Pons (tissue), 1 donor: ENCODE results near the gene BAIAP3.
"Not testable (repeated sequence)": the region's sequence is repeated elsewhere in the genome, so short reads cannot be mapped to it uniquely, and the experiment has no call there.

ENCODE experiments used
- DNase-seq: peaks from one replicate; pipeline ENCODE4 v3.0.0-alpha.2; 2016; ENCODE audit warnings: low spot score

The BAIAP3 gene

DNA sequence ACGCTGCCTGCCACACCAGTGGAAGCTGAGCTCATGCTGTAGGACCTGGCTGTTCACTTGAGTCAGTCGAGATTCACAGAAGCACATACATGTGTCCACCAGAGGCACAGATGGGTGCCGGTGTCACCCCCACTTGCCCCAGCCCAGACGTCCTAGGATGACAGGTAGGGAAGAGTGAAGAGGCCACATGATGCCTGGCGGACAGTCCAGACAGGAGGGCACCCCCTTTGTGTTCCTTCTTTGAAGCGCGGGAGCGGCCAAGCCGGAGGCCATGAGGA lies 15.2 kb upstream of the BAIAP3 start:
- DNase-seq = no peak

DNA sequence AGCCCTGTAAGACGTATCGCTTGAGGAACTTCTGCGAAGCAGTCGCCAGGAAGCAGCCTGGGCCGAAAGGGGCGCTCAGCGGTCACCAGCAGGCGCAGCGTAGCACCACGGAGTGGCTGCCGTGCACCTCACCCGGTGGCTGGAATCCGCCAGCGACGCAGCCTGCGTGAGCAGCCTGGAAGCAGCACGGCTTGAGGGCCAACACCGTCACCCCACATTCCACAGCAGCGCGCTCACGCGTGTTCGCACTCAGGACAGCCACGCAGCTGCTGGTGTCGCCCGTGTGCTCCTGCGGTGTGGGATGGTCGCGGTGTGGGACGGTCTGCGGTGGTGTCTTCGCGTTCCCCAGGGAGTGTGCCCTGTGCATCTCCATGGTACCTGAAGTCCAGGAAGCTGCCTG lies 14.4 kb upstream of the BAIAP3 start:
- no peak for DNase-seq

DNA sequence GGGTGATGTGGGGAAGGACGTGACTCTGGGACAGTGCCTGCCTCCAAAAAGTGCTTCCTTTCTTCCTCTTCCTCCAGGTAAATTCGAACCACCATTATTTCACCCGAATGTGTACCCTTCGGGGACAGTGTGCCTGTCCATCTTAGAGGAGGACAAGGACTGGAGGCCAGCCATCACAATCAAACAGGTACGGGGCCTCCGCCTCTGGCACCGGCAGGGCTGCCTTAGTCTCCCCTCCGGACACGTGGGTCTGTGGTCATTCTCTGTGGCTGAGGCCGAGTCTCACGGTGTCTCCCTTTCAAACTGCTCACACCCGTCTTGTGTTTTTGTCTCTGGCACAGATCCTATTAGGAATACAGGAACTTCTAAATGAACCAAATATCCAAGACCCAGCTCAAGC lies 13.3 kb upstream of the BAIAP3 start:
- DNase-seq = no peak

DNA sequence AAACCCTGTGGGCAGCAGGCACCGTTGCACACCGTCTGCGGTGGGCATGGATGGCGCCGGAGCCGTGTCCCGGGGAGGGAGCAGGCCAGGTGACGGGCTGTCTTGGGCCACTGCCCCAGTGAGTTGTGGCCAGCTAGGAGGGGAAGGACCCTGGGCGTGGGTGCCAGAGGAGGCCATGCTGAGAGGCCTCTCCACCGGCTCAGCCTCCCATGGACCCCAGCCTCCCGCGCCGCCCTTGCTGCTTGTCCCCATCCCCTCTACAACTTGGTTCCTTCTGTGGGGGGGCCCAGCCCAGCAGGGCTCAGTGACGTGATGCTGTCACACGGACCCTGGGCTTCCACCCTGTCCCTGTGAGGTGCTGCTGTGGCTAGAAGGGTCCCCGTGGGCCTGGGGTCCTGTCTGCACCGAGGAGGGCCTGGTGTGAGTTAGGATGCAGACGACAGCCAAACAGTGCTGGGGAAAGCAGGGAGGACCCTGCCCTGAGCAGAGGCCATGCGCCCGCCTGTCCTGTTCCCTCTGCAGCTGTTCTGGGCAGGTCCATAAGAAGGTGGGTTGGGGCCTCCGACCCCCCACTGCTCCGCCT lies 12.7 kb upstream of the BAIAP3 start:
- DNase-seq = no peak

DNA sequence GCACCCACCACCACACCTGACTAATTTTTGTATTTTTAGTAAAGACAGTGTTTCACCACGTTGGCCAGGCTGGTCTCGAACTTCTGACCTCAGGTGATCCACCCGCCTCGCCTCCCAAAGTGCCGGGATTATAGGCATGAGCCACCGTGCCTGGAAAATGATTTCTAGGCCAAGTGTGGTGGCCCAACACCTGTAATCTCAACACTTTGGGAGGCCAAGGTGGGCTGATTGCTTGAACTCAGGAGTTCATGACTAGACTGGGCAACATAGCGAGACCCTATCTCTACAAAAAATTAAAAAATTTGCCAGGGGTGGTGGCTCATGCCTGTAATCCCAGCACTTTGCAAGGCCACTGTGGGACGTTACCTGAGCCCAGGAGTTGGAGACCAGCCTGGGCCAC lies 11.0 kb upstream of the BAIAP3 start:
- no peak for DNase-seq

DNA sequence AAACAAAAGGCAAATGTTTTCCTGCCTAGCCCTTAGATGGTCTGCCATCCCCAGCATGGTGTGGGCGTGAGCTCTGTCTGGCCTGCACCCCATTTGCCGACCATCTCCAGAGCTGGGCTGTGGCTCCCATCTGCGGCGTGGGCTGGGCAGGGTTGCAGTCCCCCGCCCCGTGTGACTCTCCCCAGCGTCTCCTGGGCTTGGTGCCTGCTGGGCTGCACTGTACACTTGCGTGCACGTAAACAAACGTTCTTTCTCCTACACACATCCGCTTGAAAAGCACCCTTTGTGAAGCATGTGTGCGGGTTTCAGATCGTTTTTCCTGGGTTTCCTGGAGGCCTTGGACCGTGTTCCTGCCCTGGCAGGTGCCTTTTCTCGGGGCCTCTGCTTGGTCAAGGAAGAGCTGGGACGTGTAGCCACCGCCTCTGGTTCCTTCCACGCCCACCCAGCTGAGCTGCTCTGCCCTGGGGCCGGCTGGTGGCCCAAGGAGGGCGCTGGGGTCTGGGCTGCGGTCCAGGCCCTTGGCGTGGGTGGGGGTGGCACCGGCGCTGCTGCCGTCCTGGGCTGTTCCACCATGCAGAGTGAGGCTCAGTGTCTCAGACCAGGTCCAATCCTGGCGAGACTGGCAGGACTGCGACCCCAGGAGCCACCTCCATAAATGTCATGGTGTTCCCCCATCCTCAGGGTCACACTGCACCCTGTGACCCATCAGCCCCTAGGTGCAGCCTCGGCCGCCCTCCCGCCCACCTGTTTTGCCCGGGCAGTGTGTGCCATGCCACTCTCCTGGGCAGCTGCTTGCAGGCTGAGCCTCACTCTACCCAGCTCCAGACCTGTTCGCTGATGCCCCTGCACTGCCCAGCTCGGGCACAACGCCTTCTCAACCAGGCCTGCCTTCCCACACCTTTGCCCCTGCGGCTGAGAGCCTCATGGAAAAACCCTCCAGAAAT lies 9.9 kb upstream of the BAIAP3 start:
- peak; percentile 71 for DNase-seq

DNA sequence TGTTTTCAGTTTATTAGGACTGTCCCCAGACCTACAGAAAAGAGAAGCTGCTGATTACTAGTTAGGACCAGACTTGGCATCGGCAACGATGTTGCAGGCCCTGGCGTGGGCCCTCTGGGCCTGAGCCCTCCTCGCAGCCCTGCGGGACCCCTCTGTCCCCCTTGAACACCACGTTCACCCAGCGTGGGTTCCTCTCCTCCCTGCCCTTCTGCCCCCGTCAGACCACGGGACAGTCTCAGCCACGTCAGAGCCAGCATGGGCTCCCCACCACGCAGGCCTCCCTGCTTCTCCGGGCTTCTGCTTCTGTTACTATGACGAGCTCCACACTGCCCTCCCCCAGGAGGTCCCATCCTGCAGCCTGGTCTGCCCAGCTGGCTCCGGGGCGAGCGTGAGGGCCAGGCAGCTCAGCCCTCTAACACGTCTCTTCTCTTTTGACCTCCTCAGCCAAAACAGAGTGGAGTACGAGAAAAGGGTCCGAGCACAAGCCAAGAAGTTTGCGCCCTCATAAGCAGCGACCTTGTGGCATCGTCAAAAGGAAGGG lies 9.1 kb upstream of the BAIAP3 start:
- no peak for DNase-seq

DNA sequence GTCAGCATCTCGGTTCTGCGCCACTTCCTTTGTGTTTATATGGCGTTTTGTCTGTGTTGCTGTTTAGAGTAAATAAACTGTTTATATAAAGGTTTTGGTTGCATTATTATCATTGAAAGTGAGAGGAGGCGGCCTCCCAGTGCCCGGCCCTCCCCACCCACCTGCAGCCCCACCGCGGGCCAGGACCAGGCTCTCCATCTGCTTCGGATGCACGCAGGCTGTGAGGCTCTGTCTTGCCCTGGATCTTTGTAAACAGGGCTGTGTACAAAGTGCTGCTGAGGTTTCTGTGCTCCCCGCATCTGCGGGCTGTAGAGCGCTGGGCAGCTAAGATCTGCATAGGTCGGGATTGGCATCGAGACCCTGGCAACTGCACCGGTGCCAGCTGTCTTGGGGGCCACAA lies 8.2 kb upstream of the BAIAP3 start:
- no peak for DNase-seq

DNA sequence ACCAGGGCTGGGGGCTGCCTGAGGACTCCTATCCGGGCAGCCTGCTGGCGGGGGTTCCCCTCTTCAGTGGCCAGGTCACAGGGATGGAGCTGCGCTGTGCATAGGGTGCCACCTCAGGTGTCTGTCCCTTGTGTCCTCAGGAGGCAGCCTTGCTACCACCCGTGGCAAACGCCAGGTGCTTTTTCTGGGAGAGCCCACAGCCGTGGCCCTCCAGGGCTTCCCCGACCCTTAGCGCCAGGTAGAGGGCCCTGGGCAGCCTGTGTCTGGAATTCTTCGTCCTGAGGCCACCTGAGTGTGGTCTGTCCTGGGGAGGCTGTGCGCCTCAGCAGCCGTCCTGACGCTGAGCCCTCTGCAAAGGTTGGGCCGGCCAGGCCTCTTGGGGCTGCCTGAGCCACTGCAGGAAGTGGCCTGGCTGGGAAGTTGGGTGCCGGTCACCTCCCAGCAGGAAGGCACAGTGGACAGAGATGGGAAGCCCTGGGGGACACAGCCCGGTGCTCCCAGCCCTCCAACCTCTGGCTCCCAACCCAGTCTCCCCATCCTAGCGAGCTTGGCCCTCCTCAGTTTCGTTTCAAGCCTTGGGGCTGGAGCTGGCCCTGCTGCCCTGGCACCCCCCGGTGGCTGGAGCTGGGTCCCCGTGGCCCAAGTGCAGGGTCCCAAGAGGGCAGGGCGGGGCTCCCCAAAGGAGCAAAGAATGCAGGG lies 7.6 kb upstream of the BAIAP3 start:
- DNase-seq = no peak

DNA sequence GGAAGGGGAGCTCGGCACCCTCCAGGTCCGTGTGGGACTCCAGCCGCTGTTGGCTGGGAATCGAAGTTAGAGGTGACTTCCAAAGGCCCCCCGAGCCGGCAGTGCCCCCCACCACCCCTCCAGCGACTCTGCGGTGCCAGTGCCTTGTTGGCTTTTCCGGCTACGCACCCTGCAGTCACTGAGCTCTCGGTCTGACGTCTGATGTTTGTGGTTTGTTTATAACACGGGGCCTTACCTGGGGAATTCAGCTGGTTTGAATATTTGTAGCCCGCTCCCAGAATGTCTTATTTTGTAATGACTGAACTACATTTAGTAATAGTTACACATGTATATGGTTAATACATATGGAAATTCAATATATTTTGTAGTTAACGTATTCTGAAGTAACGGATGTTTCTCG lies 7.1 kb upstream of the BAIAP3 start:
- DNase-seq = no peak

DNA sequence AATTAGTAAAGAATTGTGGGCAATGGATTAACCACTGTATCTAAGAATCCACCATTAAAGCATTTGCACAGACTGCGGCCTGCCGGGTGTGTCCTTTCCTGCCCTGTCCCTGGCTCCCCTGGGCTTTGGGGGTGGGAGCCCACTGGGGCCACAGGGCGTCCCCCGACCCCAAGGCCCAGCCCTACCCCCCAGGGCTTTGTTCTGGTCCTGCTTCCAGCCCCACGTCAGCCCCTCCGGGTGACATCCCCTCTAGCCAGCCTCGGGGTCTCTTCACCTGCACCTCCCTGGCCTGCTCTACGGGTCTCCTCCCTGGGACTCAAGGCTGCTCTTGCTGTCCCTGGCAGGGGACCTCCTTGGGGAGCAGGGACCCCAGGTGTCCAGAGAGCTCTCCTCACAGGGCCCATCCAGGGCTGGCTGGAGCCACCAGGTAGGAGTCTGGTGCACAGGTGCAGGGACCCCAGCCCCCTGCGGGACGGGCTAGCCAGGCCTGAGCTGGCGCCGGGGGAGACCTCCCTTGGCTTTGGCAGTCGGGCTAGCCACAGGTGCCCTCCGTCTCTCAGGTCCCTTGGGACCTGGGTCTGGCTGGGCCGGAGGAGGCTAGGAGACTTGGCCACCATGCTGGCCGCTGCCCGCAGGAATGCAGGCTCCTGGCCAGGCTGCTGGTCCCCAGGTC lies 6.4 kb upstream of the BAIAP3 start:
- DNase-seq = no peak

DNA sequence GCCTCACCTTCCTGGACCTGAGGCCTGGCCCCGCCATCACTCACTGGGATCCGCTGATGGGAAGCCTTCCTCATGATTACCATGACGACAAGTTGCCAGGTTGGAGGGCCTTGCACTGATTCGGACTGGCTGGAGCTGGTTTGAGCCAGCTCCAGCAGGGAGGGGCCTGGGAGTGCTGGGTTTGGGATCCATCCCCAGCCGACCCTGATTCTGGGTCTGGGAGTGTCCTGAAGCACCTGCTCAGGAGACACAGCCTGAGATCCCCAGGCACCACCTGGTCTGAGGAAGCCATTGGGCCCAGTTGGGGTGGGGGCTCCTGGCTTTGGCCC lies 5.9 kb upstream of the BAIAP3 start:
- DNase-seq = no peak

DNA sequence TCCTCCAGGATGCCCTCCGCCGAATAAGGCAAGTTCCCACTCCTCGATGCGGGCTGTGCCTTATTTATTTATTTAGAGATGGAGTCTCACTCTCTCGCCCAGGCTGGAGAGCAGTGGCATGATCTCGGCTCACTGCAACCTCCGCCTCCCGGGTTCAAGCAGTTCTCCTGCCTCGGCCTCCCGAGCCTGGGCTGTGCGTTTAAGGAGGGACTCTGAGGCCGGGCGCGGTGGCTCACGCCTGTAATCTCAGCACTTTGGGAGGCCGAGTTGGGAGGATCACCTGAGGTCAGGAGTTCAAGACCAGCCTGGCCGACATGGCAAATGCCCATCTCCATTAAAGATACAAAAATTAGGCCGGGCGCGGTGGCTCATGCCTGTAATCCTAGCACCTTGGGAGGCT lies 5.3 kb upstream of the BAIAP3 start:
- not testable (repeated sequence) for DNase-seq

DNA sequence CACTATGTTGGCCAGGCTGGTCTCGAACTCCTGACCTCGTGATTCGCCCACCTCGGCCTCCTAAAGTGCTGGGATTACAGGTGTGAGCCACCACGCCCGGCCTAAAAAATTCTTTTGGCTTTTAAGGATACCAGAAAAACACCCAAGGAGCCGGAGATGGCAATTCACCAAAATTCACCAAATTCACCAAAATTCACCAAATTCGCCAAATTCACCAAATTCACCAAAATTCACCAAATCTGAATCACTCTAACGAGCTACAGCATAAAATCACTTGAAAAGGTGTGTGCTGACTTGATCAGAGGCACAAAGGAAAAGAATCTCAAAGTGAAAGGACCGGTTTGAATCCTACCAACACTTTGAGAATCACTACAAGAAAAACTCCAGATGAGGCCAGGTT lies 4.5 kb upstream of the BAIAP3 start:
- not testable (repeated sequence) for DNase-seq

DNA sequence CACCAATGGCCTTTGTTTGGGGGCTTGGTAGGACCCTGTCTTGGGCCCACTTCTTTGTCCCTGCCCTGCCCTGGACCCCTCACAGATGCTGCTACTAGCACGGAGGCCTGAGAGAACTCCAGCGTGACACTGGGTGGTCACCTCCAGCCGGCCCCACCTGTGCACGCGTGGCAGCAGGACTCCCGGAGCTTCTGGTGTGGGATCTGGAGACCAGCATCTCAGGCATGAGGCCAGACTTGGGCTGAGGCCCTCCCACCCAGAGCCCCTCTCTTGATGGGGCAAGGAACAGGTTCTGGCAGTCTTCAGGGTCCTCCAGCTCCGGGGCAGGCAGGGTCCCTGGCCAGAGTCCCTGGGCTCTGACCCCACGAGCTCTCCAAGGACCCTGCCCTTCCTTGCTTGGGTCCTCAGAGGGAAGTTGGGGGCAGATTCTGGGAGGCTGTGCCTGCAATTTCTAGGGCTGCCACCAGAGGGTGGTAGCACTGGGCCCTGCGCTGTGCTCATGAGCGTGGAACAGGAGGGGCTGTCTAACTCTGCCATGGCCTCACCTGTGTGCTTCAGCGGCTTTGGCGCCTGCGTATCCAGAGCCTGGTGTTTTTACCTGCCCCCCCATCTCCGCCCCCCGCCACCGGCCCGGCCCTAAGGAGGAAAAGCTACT lies 3.1 kb upstream of the BAIAP3 start:
- DNase-seq = no peak

DNA sequence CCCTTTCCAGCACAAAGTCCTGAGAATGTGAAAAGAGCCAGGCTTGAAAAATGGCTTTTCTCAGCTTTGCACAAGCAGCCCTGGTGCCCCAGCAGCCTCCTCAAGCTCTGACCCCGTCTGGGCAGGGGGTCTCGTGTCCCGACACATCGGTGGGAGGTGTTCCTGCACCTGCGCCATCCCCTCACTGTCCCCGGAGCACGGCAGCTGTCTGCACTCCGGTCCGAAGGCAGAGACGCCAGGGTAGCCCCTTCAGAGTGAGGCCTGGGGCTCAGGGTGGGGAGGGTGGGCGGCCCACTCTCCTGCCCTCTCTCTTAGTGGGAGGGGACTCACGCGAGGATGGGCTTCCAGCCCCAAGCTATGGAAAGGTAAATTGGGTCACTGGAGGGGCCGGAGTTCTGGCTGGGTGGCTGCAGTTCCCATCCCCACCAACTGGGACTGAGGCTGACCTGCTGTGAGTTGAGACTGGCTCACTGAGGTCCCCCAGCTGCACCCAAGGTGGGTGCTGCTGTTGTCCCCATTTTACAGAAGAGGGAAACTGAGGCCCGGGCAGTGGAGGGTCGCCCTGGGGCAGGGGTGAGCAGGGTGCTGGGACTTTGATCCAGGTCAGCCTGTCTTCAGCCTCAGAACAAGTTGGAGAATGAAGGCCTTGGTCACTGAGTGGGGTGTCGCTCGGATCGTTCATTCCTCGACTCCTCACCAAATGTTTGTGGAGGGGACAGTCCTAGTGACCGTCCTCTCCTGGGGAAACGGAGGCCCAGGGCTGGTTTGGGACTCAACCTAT lies 2.3 kb upstream of the BAIAP3 start:
- DNase-seq = no peak

DNA sequence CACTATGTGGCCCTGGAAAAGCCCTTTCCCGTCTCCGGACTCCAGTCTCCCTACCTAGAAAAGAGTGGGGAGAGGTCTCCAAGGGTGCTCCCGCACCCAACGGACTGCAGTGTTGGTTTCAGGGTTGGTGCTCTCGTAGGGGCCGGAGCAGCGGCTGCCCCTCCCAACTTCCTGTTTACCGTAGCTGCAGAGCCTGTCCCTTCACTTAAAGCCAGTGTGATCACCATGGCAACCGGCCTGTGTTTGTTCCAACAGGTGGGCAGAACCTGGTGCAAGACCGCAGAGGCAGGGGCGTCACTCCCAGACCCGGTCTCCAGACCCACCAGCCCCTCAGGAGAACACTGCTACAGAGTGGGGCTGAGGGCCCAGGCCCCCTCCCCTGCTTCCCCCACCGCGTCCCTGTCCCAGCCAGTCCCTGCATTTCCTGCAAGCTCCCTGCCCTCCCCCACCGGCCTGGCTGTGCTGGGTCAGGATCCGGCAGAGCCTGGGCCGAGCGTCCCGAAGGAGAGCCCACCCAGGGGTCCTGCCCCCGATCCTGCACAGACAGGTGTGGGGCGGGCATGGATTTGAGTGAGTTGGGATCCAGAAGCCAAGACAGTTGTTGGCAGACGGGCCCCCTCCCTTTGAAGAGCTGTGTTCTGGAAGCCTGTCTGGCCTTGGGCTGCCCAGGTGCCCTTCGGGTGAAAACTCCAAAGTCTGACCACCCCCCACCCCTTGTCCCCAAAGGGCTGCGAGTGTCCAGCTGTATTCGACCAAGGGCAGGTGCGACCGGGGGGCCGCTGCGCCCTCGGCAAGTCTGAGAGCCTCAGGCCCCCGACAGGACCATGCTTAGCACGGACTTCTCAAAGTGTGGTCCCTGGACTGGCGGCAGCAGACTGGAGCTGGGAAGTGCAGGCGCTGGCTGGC lies 1.5 kb upstream of the BAIAP3 start:
- DNase-seq = no peak

DNA sequence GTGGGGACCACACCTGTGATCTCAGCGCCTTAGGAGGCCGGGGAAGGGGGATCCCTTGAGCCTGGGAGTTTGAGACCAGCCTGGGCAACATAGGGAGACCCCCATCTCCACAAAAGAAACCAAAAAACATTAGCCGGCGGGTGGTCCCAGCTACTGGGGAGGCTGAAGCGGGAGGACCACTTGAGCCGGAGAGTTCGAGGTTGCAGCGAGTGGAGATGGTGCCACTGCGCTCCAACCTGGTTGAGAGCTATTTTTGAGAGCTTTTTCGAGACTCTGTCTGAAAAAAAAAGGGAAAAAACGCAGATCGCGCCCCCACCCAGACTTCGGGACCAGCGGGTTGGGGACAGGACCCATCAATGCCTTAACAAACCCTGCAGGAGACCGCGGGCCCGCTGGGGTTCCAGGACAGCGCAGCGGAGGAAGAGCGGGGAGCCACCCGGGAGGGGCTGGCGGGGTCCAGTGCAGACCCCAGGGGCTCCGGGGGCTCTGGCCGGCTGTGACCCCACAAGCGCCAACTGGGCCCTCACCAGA lies 762 bp upstream of the BAIAP3 start:
- DNase-seq = no peak

DNA sequence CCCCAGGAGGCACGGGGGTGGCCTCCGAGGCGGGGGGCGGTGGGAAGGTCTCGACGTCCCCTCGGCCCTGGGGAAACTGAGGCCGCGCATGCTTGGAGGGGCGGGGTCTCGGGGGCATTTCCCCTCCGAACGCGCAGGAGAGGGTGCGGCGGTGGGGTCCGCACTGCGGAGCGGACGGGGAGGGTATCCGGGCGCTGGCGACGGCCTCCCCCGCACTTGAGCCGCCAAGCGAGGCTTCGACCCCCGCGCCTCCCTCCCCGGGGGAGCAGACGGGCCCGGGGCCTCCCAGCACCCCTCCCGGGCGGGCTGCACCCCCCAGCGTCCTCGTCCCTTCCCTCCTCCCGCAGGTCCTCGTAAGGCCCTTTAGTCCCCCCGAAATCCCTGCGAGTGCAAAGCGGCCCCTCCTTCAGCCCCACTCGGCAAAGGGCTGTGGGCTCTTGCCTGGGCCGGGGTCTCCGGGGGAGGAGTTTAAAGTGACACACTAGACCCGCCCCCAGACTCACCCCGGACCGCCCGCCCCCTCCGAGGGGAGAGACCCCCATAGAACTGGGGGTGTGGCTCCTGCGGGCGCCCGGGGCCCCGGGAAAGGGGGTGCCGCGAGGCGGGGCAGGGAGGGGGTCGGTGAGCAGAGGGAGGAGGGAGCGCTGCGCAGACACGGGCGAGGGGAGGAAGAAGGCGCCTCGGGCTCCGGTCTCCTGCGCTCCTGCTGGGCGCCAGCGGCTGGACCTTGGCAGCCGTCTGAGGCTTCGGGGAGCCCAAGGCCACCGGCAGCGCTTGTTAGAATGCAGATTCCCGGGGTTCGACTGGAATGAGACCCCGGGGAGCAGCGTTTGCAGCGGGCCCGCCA lies 632 bp downstream of the BAIAP3 start:
- DNase-seq = no peak
